Liver (tissue), 9 donors: ENCODE results near the gene MAN2A1. TPM values are rescaled to one million over a fixed set of nuclear protein-coding genes. Genes with fewer than 3 reads are reported as not detected.

ENCODE experiments used
- DNase-seq: peaks from one replicate; pipeline ENCODE4 v3.0.0-alpha.2; 2017; ENCODE audit warnings: low spot score
- H3K27ac ChIP-seq, 2 donors: one replicate each; pipeline ENCODE4 v1.7.0; 2013; ENCODE audit warnings: inconsistent platforms in 2 of 2, low read length in 2 of 2, control low read depth in 1 of 2, low read depth in 1 of 2, mild to moderate bottlenecking in 1 of 2
- H3K27me3 ChIP-seq, 4 donors: one replicate each; pipeline versions ENCODE4 v1.6.1 to v1.7.0; 2013; ENCODE audit warnings: low read length in 3 of 4, inconsistent platforms in 1 of 4, mild to moderate bottlenecking in 1 of 4, moderate library complexity in 1 of 4; ENCODE audit not compliant: control insufficient read depth in 4 of 4, insufficient read depth in 4 of 4
- H3K36me3 ChIP-seq, 4 donors: one replicate each; pipeline versions ENCODE4 v1.6.1 to v1.7.0; 2013; ENCODE audit warnings: low read length in 3 of 4, mild to moderate bottlenecking in 3 of 4, low read depth in 1 of 4, moderate library complexity in 1 of 4; ENCODE audit not compliant: control insufficient read depth in 4 of 4, insufficient read depth in 3 of 4
- H3K4me1 ChIP-seq, 4 donors: one replicate each; pipeline versions ENCODE4 v1.6.1 to v1.7.0; 2013; ENCODE audit warnings: low read length in 3 of 4, mild to moderate bottlenecking in 3 of 4, moderate library complexity in 1 of 4; ENCODE audit not compliant: control insufficient read depth in 4 of 4, insufficient read depth in 4 of 4
- H3K4me3 ChIP-seq, 3 donors: one replicate each; pipeline versions ENCODE4 v1.6.1 to v1.7.0; 2013; ENCODE audit warnings: low read length in 3 of 3, control low read depth in 1 of 3, low read depth in 1 of 3, mild to moderate bottlenecking in 1 of 3
- H3K9ac ChIP-seq, 2 donors: one replicate each; pipeline ENCODE4 v1.7.0; 2013; ENCODE audit warnings: low read length in 2 of 2, mild to moderate bottlenecking in 2 of 2, moderate library complexity in 2 of 2, control low read depth in 1 of 2, low read depth in 1 of 2
- H3K9me3 ChIP-seq, 4 donors: one replicate each; pipeline versions ENCODE4 v1.6.1 to v1.7.0; 2013; ENCODE audit warnings: low read length in 3 of 4; ENCODE audit not compliant: control insufficient read depth in 4 of 4
- FOXA1 ChIP-seq: IDR thresholded peaks from 2 replicates; pipeline ENCODE4 v1.6.1; 2016; ENCODE audit warnings: antibody characterized with exemption
- FOXA2 ChIP-seq: IDR thresholded peaks from 2 replicates; pipeline ENCODE4 v1.6.1; 2016; ENCODE audit warnings: antibody characterized with exemption
- MAX ChIP-seq: IDR thresholded peaks from 2 replicates; pipeline ENCODE4 v1.6.1; 2016; ENCODE audit warnings: antibody characterized with exemption
- NR2F2 ChIP-seq: IDR thresholded peaks from 2 replicates; pipeline ENCODE4 v1.6.1; 2016; ENCODE audit warnings: antibody characterized with exemption
- YY1 ChIP-seq: IDR thresholded peaks from 2 replicates; pipeline ENCODE4 v1.6.1; 2016; ENCODE audit warnings: antibody characterized with exemption, mild to moderate bottlenecking
- ZBTB33 ChIP-seq: IDR thresholded peaks from 2 replicates; pipeline ENCODE4 v1.6.1; 2016; ENCODE audit warnings: antibody characterized with exemption
- WGBS: extraction: QIAGEN DNeasy Blood & Tissue Kit; methylation state at CpG from one replicate; pipeline ENCODE4 v1.1.7; 2013; 5-methylcytosine and 5-hydroxymethylcytosine counted together
- polyA plus RNA-seq, 2 donors: library from polyadenylated mRNA; stranded (reverse) in 1 of 2; unstranded in 1 of 2; fragments of 200-250 nt in 1 of 2; fragments of >200 nt in 1 of 2; fragmentation: Nextera tagmentation in 1 of 2; extraction: Ambion mirVana in 1 of 2; gene quantifications; one replicate each; pipeline versions ENCODE4 v1.2.1 to v1.2.3, GENCODE V29; 2013 to 2015
- total RNA-seq, 2 donors: library from RNA; depleted of rRNA; stranded (reverse); fragments of >200 nt; gene quantifications; one replicate each; pipeline ENCODE4 v1.2.3, GENCODE V29; 2014
- donor health status: healthy.
- donor health status: healthy.
- donor health status: healthy.
- donor health status: healthy.
- donor health status: healthy.

Gene MAN2A1
- total and polyA plus RNA-seq, 4 donors, result 21.4 to 82.8 (median 47.3) TPM

- TF ChIP-seq ZBTB33 (no peak), NR2F2 (no peak), FOXA2 (no peak), FOXA1 (no peak)
Measured at GRCh38 chr5:109911731-109912130, 222.0 kb downstream of the MAN2A1 start (continued).

DNA sequence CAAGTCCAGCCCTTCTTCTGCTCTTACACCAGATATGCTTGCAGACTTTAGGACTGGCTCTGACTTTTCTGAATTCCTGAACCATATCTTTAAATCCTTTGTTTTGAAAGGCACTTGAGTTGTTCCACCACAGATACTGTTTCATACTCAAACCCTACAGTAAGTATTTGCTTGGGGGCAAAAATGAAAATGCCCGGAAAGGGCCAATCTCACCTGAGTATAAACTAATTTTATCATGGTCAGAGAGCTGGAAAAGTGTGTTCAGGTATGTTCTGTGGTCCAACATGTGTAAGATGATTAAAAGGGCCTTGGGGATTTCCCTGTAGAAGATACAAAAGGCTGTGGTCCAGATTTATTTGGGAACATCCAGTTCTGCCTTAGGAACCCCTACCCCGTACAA lies 225.2 kb downstream of the MAN2A1 start:
- Histone ChIP-seq H3K27ac (no peak overlapping the region), H3K9me3 (no peaks in the 10 kb centered on the region), H3K27me3 (no peaks in the 10 kb centered on the region), H3K4me1 (no peaks in the 10 kb centered on the region), H3K4me3 (no peak overlapping the region), H3K36me3 (no peaks in the 10 kb centered on the region), H3K9ac (no peak overlapping the region)
- no peak for TF ChIP-seq NR2F2
- no peak for TF ChIP-seq YY1
- TF ChIP-seq FOXA2, result no peak
- TF ChIP-seq MAX, result no peak
- no peak for DNase-seq
- WGBS, result 95% methylated on average over 2 of the region's 2 CpGs

DNA sequence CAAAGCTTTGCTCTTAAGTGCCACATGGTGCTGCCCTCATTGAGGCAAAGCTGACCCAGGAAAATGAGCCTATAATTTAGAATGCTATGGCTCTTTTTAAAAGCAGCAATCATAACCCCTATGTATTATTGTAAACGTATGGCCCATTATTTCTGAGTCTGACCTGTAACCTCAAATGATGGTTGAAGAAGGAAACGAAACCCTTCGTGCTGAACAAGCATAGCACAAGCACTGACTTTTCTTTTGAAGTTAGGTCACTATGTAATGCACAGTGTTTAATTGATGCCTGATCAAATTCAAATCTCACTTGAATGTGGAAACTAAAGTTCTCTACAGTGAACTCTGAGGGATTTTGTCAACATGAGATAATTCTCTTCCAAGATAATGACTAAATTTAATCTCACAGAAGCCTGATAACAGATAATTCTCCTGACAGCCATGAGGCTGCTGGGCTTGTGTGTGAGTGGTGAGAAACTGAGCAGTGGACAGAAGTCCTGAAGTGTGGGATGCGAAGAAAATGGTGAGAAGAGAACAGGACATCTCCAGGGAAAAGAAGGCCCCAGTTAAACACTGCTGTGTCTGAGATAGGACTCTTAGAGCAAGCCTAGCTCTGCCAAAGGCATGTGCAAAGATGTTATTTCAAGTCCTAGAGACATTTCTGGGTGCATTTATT lies 226.9 kb downstream of the MAN2A1 start:
- Histone ChIP-seq H3K4me3 (no peak overlapping the region), H3K27me3 (no peaks in the 10 kb centered on the region), H3K9me3 (no peaks in the 10 kb centered on the region), H3K9ac (no peak overlapping the region), H3K4me1 (peaks cover 0 to 2% (median under 1%) of the 10 kb centered on the region in 4 donors), H3K36me3 (no peaks in the 10 kb centered on the region), H3K27ac (no peak overlapping the region)
- no peak for DNase-seq
- TF ChIP-seq NR2F2, result no peak
- WGBS, result 95% methylated on average over 4 of the region's 4 CpGs
